ENCODE measurements around the gene RASAL2. TPM values are rescaled to one million over a fixed set of nuclear protein-coding genes. Genes with fewer than 3 reads are reported as not detected.
A peak's percentile ranks its signal among the peaks of the same experiment; 100 is the strongest.

Gene RASAL2
- total RNA-seq, 1 experiment from 2014 or later, result 22.2 TPM

DNA sequence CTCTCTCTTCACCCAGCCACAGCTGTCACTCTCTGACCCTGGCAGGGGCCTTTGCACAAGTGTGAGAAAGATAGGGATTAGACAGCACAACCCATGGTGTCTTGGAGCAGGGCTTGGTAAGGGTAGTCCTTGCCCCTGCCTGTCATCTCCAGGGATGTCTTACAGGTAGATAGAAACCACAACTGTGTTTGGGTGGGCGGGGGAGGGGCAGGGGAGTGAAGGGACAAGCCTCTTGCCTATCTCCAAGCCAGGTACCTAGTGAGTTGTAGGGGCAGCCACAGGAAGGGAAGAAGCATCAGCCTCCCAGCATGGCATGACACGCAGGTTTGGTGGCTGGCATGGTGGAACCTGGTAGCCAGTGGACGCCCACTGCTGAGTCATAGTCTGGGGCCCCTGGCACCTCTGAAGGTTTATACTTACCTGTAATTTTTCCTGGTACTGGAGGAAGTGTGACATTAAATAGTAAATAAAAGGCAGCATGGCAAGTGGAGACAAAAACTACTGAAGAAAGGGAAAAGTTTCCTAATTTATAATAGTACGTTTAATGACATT lies 305.3 kb downstream of the RASAL2 start:
- Histone ChIP-seq H2BK12ac (ENCODE audit: insufficient read length, low read depth, low read length) (no peak overlapping the region), H3K4me2 (ENCODE audit: insufficient read depth, insufficient read length, low read length) (no peak overlapping the region), H4K8ac (replicated peaks; ENCODE audit: insufficient read length, low read depth, low read length) (no peak overlapping the region), H4K91ac (ENCODE audit: insufficient read length, low read depth, low read length) (no peak overlapping the region), H2AK5ac (ENCODE audit: insufficient read length, low read length) (no peak overlapping the region), H3K14ac (ENCODE audit: insufficient read depth, low read length) (no peak overlapping the region), H3K18ac (ENCODE audit: insufficient read length, low read depth, low read length) (peak overlapping the region; percentile 26), H2BK15ac (ENCODE audit: low read depth, low read length) (no peak overlapping the region), H4K5ac (ENCODE audit: insufficient read length, low read depth, low read length) (no peak overlapping the region), H3K79me2 (ENCODE audit: insufficient read depth, low read length) (no peaks in the 10 kb centered on the region), H2BK20ac (ENCODE audit: low read depth, low read length, poor library complexity, severe bottlenecking) (no peak overlapping the region), H3K4ac (ENCODE audit: low read depth, low read length) (no peak overlapping the region), H3K23ac (ENCODE audit: insufficient read length, low read depth, low read length) (no peak overlapping the region), H3K27ac (ENCODE audit: insufficient read length, low read depth, low read length) (no peak overlapping the region), H4K20me1 (ENCODE audit: control insufficient read depth, insufficient read depth, insufficient read length) (no peaks in the 10 kb centered on the region), H2BK5ac (ENCODE audit: insufficient read length, low read length) (no peak overlapping the region), H2AFZ (ENCODE audit: low read length) (no peak overlapping the region), H2BK120ac (ENCODE audit: low read depth, low read length, poor library complexity, severe bottlenecking) (no peak overlapping the region), H3K27me3 (ENCODE audit: insufficient read depth, low read length) (no peaks in the 10 kb centered on the region), H3K23me2 (ENCODE audit: insufficient read length, low read depth, low read length, poor library complexity, severe bottlenecking) (no peaks in the 10 kb centered on the region), H3K9ac (ENCODE audit: extremely low read depth, insufficient read length, low read length) (no peak overlapping the region), H3T11ph (ENCODE audit: low read length) (no peak overlapping the region), H3K9me3 (ENCODE audit: control insufficient read depth, low read depth, low read length) (no peaks in the 10 kb centered on the region), H3K4me1 (ENCODE audit: insufficient read depth, low read length) (no peaks in the 10 kb centered on the region), H3K56ac (ENCODE audit: insufficient read length, low read depth, low read length) (no peak overlapping the region), H3K79me1 (ENCODE audit: insufficient read depth, low read depth, low read length, poor library complexity, severe bottlenecking) (peaks cover 2% of the 10 kb centered on the region)
- peak overlapping the region in 1 of 3 experiments; percentile 54; a peak in 1 of 7 replicates for H3K27ac Mint-ChIP-seq
- no peak overlapping the region for H3K4me3 Mint-ChIP-seq
- peaks cover 6 to 10% of the 10 kb centered on the region in 2 experiments; a peak in 3 of 4 replicates for H3K4me1 Mint-ChIP-seq
- DNase-seq, result peak; percentile 25
- no peaks in the 10 kb centered on the region; a peak in 1 of 7 replicates for H3K36me3 Mint-ChIP-seq (ENCODE audit: insufficient read depth in 1 of 3, low read depth in 3 of 3)
- no peaks in the 10 kb centered on the region for H3K27me3 Mint-ChIP-seq (ENCODE audit: low read depth)
- WGBS (ENCODE audit: extremely low coverage, insufficient read length, low lambda C conversion rate), result no CpG with 5 or more reads among the region's 4 CpGs
- H3K9me3 Mint-ChIP-seq, result no peaks in the 10 kb centered on the region
- TF ChIP-seq, protein P1, sequence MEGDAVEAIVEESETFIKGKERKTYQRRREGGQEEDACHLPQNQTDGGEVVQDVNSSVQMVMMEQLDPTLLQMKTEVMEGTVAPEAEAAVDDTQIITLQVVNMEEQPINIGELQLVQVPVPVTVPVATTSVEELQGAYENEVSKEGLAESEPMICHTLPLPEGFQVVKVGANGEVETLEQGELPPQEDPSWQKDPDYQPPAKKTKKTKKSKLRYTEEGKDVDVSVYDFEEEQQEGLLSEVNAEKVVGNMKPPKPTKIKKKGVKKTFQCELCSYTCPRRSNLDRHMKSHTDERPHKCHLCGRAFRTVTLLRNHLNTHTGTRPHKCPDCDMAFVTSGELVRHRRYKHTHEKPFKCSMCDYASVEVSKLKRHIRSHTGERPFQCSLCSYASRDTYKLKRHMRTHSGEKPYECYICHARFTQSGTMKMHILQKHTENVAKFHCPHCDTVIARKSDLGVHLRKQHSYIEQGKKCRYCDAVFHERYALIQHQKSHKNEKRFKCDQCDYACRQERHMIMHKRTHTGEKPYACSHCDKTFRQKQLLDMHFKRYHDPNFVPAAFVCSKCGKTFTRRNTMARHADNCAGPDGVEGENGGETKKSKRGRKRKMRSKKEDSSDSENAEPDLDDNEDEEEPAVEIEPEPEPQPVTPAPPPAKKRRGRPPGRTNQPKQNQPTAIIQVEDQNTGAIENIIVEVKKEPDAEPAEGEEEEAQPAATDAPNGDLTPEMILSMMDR (conservative IDR thresholded peaks at IDR 0.05), result no peak
